BJ (cell line): ENCODE results near the gene FTHL17. TPM values are rescaled to one million over a fixed set of nuclear protein-coding genes. Genes with fewer than 3 reads are reported as not detected.

Experiments
- CTCF ChIA-PET: fragments of 350-600 bp; formaldehyde crosslinking; extraction: SDS; loops from one replicate; lab custom pipeline; 2021; ENCODE audit warnings: antibody characterized with exemption, inconsistent platforms; lab: Yijun Ruan, JAX
- POLR2A ChIA-PET: fragments of 300-600 bp; sonication (Branson Sonifier 250); formaldehyde crosslinking; extraction: SDS; loops from one replicate; lab custom pipeline; 2021; ENCODE audit warnings: antibody characterized with exemption; lab: Charles Lee
- DNase-seq: peaks from one replicate; pipeline ENCODE4 v3.0.0-alpha.2; 2011; ENCODE audit warnings: low read depth
- H3K27me3 ChIP-seq: 2 replicates; pipeline ENCODE4 v1.6.0; 2011; ENCODE audit warnings: low read length; ENCODE audit not compliant: control insufficient read depth, insufficient read depth
- H3K36me3 ChIP-seq: 2 replicates; pipeline ENCODE4 v1.5.1; 2011; ENCODE audit warnings: low read length; ENCODE audit not compliant: control insufficient read depth, insufficient read depth
- H3K4me3 ChIP-seq: 2 replicates; pipeline ENCODE4 v1.5.1; 2011; ENCODE audit warnings: low read depth, mild to moderate bottlenecking, control low read depth, low read length
- polyA plus RNA-seq: library from polyadenylated mRNA; depleted of rRNA; stranded (reverse); fragments of >200 nt; gene quantifications from 2 replicates; pipeline ENCODE4 v1.2.3, GENCODE V29; 2011
- TF ChIP-seq, protein P1 (sequence below): IDR thresholded peaks from 2 replicates; pipeline ENCODE4 v1.5.1; 2011; ENCODE audit warnings: low read depth, mild to moderate bottlenecking, control low read depth, inconsistent platforms, low read length, moderate library complexity; ENCODE audit not compliant: insufficient read depth

The FTHL17 gene
- polyA plus RNA-seq, 1 experiment, result not detected

- CTCF ChIA-PET, result interaction anchor here (1.1 kb wide), 1 partner anchor 47 kb away, joined by 3 read pairs; no protein-coding TSS in a partner anchor
- no peaks in the 10 kb centered on the region for H3K36me3 ChIP-seq
- H3K4me3 ChIP-seq, result no peak overlapping the region
- TF ChIP-seq, protein P1, sequence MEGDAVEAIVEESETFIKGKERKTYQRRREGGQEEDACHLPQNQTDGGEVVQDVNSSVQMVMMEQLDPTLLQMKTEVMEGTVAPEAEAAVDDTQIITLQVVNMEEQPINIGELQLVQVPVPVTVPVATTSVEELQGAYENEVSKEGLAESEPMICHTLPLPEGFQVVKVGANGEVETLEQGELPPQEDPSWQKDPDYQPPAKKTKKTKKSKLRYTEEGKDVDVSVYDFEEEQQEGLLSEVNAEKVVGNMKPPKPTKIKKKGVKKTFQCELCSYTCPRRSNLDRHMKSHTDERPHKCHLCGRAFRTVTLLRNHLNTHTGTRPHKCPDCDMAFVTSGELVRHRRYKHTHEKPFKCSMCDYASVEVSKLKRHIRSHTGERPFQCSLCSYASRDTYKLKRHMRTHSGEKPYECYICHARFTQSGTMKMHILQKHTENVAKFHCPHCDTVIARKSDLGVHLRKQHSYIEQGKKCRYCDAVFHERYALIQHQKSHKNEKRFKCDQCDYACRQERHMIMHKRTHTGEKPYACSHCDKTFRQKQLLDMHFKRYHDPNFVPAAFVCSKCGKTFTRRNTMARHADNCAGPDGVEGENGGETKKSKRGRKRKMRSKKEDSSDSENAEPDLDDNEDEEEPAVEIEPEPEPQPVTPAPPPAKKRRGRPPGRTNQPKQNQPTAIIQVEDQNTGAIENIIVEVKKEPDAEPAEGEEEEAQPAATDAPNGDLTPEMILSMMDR, result no peak
- no peaks in the 10 kb centered on the region for H3K27me3 ChIP-seq
- POLR2A ChIA-PET, result no interaction called here
- no peak for DNase-seq
Observed at GRCh38 chrX:31092476-31092875, 20.6 kb upstream of the FTHL17 start.

DNA sequence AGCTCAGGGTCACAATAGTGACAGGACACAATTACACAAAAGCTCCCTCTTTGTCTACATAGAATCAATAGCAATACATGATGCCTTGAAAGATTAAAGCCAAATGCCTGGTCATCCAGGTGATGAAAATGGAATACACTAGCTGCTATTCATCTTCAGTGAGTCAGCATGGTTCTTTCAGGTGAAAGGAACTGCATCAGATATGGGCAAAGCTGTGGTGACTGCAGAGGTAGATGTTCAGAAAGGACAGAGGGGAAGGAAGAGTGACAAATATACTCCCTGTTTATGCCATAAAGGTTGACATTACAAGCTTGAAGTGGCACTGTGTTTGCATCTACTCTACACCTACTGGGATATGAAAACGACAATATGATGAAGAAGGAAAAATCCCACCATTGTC is 20.0 kb upstream of the FTHL17 start:
- TF ChIP-seq, protein P1, result no peak
- ChIA-PET CTCF (interaction anchor here (1.1 kb wide), 1 partner anchor 47 kb away, joined by 3 read pairs; no protein-coding TSS in a partner anchor), POLR2A (no interaction called here)
- Histone ChIP-seq H3K27me3 (no peaks in the 10 kb centered on the region), H3K4me3 (no peak overlapping the region), H3K36me3 (no peaks in the 10 kb centered on the region)
- no peak for DNase-seq

DNA sequence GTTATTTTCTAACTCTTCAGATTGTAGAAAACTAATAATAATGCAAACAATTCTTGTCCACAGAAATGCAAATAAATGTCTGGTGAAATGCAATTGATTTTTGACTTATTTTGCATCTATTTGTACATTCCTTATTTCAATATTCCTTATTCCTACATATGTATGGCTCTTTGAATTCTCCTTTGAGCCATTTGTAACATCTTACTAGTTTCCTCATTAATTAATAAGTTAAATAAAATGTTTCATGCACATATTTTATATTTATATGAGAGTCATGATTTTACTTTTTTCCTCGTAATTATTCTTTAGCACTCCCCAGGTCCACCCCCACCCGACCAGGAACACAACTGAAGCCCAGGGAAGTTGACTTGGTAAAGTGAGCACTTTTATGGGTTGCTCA is 2.7 kb upstream of the FTHL17 start:
- no peaks in the 10 kb centered on the region for H3K36me3 ChIP-seq
- ChIA-PET POLR2A (no interaction called here), CTCF (no interaction called here)
- no peak overlapping the region for H3K4me3 ChIP-seq
- H3K27me3 ChIP-seq, result no peaks in the 10 kb centered on the region
- TF ChIP-seq, protein P1, result no peak
- no peak for DNase-seq

- no peak overlapping the region for H3K4me3 ChIP-seq
- H3K27me3 ChIP-seq, result no peaks in the 10 kb centered on the region
- TF ChIP-seq, protein P1, result no peak
- ChIA-PET POLR2A (no interaction called here), CTCF (no interaction called here)
- no peak for DNase-seq
- no peaks in the 10 kb centered on the region for H3K36me3 ChIP-seq
Observed at GRCh38 chrX:31071262-31071661, 579 bp downstream of the FTHL17 start.

DNA sequence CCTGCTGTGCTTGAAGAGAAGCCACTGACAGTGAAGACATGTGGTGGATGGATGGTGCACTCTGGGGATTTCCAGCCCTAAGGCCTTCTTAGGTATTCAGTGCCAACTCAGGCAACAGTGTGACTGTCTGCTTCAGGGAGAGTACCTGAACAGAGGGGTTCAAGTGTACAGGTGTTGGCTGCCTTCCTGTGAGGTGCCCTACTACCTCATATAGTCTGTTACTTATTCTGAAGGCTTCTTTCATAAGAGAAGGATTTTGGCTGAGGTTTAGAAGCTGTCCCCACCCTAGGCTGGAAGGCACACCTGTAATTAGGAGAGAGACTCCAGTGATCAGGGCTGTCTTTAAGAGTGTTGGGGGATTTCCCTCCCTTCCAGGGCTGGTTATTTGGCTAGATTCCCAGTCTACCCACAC is 1.8 kb downstream of the FTHL17 start:
- ChIA-PET POLR2A (no interaction called here), CTCF (no interaction called here)
- no peak overlapping the region for H3K4me3 ChIP-seq
- TF ChIP-seq, protein P1, result no peak
- no peak for DNase-seq
- H3K36me3 ChIP-seq, result no peaks in the 10 kb centered on the region
- no peaks in the 10 kb centered on the region for H3K27me3 ChIP-seq
